Activated CD4-positive, alpha-beta T cell treated with anti-CD3 and anti-CD28 coated beads for 4 hours (primary cell): Measurements from ENCODE around the gene ENPP7.

Source experiments
- DNase-seq, 2 donors: peaks; one replicate each; pipeline ENCODE4 v3.0.0-alpha.2; 2020

Gene ENPP7

DNA sequence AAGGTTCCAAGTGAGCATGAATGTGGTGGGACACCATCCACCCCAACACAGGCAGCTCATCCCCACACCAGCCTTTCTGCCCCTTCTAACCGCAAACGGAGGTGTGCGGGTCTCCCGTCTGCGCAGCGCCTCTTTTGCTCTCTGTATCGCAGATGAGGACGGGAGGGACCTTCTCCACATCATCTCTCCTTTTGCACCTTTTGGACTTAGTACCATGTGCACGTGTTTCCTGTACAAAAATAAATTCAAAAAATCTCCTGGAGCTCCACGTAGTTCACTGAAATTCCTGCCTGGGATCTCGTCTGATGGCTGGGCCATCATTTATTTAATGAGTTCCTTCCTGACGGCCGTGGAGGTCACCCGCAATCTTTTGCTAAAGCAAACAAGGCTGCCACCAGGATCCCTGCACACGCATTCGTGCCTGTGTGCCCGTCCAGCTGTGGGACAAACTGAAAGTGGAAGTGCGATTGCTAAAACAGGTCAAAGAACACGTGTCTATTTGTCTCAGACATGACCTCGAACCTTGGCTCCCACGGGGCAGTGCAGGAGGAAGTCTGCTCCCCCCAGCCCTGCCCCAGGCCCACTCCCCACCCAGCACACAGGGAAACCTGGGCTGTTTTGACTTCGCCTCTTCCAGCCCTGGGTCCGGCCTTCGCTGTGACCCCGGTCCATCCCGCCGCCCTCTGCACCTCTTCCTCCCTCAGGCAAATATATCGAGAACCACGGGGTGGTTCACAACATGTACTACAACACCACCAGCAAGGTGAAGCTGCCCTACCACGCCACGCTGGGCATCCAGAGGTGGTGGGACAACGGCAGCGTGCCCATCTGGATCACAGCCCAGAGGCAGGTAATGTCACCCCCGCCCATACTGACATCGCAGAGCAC lies 2.3 kb downstream of the ENPP7 start:
- no peak for DNase-seq

DNA sequence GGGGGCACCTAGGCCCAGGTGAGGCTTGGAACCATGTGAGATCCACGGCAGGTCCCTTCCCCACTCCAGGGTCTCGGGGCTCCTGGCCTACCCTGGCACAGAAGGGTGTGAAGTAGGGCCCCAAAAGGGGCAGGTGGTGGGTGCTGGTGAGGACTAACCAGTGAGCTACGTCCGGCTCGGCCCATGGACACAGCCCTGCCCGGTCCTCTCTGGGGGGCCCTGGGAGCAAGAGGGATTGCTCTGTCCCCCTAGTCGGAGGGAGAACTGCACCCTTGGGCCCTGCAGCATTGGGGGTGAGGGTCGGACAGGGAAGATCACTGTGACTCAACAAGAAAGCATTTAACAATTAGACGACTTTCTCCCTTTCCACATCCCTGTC lies 2.9 kb downstream of the ENPP7 start:
- DNase-seq = no peak

DNA sequence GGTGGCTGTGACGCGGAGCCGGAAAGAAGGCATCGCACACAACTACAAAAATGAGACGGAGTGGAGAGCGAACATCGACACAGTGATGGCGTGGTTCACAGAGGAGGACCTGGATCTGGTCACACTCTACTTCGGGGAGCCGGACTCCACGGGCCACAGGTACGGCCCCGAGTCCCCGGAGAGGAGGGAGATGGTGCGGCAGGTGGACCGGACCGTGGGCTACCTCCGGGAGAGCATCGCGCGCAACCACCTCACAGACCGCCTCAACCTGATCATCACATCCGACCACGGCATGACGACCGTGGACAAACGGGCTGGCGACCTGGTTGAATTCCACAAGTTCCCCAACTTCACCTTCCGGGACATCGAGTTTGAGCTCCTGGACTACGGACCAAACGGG lies 4.4 kb downstream of the ENPP7 start:
- DNase-seq = no peak

DNA sequence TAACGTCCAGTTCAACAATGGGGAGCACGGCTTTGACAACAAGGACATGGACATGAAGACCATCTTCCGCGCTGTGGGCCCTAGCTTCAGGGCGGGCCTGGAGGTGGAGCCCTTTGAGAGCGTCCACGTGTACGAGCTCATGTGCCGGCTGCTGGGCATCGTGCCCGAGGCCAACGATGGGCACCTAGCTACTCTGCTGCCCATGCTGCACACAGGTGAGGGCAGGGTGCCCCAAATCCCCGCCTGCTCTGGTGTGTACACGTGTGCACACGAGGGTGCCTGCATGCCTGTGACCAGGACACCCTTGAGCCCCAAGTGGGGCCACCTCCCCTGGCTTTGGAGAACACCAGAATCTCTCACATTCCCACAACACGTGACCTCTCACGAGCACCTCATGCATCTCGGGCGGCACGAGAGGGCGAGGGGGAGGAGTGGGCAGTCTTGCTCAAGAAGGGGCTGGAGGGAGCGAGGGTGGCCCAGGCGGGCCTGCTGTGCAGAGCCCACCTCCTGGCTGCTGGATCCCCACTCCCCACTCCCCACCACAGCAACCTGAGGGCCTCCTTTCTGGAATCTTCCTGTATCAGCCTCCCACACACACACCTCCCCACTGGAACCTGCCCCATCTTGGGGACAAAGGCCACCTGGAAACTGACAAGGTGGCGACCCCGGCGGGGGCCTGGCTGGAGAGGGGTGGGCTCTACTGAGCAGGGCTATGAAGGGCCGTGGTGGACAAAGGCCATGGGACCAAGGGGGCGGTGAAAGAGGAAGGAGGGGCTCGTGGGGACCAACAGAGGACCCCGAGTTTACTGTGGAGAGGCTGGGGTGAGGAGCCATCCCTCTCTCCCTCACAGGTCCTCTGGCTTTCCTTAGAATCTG lies 6.5 kb downstream of the ENPP7 start:
- no peak for DNase-seq

- no peak for DNase-seq
These were observed 7.3 kb downstream of the ENPP7 start for GRCh38 chr17:79737922-79738578.

- DNase-seq = no peak
These were observed 7.9 kb downstream of the ENPP7 start for GRCh38 chr17:79738643-79739042.

GRCh38 chr17:79739148-79740062 lies 8.7 kb downstream of the ENPP7 start:
- DNase-seq = no peak

- no peak for DNase-seq
These were observed 9.7 kb downstream of the ENPP7 start for GRCh38 chr17:79740413-79740812.

- DNase-seq = no peak
These were observed 10.6 kb downstream of the ENPP7 start for GRCh38 chr17:79741401-79741750.

GRCh38 chr17:79741751-79742588 lies 11.2 kb downstream of the ENPP7 start:
- peak; percentile 48 to 71 for DNase-seq

GRCh38 chr17:79742589-79742918 lies 11.8 kb downstream of the ENPP7 start:
- DNase-seq = no peak

DNA sequence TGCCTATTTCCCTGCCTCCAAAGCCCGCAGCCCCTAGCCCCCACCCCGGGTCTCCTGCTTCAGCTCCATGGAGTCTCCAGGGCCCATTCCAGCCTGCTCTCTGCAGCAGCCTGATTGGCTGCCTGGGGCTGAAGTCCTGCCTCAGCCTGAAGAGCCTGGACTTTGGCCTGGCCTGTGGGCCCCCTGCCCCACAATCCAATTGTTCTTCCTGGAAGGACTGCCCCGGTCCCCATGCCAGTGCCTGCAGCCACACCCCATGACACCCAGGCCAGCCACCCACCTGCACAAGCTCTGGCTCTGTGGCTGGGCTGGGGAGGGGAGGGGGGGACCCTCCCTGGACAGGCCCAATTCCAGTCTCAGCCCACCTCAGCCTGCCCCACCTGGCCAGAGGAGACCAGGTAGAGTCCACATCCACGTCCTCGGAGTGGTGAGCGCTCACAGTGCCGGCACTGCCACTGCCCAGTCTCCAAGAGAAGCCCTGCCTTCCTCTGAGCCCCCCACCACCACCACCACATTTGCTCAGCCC lies 12.3 kb downstream of the ENPP7 start:
- DNase-seq = no peak

DNA sequence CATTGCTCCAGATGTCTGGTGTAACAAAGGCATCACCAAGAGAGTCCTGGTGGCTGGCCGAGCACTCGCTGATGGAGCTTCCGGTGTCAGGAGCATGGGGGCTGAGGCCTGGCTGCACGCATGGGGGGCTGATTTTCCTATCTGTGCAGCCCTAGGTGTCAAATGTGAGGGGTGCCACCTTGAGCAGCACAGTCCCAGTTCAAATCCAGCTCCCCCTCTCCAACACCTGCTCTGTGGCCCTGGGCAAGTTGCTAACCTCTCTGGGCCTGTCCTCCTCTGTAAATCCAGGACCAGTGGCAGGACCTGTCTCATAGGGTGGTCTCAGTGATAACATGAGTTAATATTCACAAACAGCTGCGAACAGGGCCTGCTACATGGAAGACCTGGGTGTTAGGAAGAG lies 12.9 kb downstream of the ENPP7 start:
- DNase-seq = no peak

DNA sequence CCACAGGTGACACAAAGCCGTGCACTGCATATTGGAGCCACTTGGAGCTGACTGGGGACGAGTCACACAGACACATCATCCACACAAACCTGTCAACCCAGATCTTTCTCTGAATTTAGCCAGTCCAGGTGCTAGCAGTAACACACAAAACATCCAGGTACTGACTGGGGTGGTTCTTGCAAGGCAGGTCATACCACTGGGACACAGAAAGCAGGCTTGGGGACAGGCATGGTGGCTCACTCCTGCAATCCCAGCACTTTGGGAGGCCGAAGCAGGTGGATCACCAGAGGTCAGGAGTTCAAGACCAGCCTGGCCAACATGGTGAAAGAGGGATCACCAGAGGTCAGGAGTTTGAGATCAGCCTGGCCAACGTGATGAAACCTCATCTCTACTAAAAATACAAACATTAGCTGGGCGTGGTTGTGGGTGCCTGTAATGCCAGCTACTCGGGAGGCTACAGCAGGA lies 14.9 kb downstream of the ENPP7 start:
- DNase-seq = no peak

DNA sequence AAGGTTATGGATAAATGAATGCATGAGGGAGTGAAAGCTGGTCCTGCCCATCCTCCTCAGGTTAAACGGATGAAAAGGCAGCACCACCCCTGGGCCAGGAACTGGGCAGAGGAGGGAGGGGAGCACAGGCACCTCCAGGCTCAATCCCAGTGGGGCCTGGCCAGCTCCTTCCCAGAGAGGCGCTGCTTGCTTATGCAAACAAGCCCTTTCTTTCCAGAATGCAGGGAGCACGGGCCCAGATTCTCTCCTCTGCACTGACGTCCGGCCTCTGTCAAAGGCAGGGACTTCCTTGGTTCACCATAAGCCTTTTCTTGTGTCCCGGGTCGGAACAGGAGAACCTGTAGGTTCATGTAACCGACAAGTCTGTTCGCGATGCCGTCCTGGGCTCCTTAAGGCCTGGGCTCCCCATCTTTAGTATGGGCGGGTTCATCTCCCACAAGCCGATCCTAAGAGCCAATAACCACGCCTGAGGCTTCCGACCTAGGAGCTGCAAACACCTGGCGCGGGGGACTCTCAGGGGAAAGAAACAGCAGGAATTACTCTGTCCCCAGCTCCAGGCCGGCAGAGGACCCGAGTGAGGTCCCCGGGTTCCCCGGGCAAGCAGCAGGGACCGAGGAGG lies 16.3 kb downstream of the ENPP7 start:
- no peak for DNase-seq

DNA sequence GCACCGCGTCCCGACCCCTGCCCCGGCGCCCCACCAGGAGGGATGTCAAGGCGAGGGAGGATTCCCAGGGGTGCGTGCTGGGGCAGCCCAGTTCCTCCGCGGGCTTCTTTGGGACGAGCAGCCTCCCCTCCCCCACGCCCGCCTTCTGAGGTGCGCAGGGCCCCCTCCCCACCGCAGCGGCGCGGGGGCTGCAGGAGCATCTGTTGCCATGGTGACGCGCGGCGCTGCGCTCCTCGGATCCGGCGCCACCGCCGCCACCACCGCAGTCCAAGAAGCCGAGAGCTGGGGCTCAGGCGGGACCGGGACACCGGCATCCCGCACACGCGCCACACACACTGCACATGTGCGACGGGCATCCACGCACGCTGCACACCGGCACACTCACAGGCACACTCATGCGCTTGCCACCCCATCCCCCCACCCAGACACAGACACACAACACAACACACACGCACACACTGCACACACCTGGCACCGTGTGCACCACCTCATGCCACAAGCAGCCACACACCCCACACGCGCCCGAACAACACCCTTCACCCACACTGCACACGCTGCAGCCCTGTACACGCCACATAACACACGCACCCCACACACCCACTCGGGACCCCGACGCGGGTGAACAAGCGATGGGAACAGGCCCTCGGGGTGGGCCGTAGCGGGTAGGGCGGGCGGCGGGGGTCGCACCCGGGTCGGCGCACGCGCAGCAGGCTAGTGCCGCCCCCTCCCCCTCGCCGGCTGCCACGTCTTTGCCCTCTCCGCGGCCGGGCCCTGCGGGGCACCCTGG lies 17.0 kb downstream of the ENPP7 start:
- DNase-seq = no peak

- no peak for DNase-seq
These were observed 17.8 kb downstream of the ENPP7 start for GRCh38 chr17:79748295-79749099.

DNA sequence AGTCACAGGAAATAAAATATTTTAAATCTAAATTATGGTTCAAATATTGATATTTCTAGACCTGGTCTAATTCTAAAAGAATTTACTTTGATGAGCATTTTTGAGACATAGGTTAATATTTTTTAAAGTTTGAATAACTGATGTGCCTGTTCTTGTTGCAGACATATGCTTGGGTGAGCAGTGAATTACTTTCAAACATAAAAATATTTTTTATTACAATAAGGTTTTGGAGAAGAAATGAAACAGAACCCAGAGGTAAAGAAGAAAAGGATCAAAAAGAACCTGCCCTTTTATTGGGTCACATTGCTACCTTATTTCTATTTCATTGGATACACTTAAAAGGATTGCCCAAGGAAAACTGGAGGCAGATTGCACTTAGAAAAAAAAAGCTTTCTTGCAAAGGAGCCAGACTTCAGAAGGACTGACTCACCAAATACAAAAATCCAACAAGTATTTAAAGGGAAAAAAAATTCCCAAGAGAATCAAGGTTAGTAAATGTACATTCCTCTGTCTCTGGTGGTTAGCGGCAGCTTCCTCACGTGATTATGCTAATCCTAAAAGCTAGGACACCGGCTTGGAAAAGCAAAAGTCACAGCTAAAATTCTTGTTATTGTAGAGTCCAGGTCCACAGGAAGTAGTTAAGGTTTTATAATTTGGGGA lies 18.5 kb downstream of the ENPP7 start:
- DNase-seq = no peak

DNA sequence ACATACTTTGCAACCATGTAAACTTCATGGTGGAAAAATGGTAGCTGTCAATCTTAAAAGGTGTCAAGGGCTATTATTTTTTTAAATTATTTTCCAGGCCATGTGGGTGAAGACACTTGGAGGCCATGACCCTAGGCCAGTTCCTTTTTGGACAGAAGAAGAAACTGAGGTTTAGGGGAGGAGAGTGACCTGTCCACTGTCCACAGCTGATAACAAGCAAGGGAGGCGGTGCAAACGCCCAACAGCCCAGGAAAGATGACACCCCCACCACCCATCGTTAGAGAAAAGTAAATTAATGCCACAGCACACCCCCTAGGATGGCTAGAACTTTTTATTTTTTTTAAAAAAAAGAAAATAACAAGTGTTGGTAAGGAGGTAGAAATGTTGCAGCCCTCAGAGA lies 19.2 kb downstream of the ENPP7 start:
- no peak for DNase-seq
